ENCODE data around the gene FAM120B.
A peak's percentile ranks its signal among the peaks of the same experiment; 100 is the strongest.

Gene FAM120B

DNA sequence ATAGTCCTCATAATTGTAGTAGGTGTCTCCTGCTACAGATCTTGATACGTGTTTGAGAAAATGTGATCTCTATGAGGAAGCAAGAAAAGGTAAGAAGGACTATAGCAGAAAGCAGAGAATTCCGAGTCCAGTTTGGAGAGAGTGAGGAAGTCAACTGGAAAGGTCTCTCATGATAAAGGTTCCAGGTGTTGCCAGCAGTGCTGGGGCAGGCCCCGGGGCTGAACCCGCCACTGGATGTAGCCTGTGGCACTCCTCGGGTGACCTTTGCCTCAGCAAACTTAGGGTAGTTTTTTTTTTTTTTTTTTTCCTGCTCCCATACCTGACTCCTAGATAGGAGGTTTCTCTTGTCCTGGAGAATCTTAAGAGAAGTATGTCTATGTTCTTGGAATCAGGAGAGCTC, 62.8 kb downstream of the FAM120B start:
- Histone ChIP-seq H3K27me3 (no peaks in the 10 kb centered on the region), H3K4me2 (no peak overlapping the region), H3K9me3 (replicated peaks in 1 of 11) (no peaks in the 10 kb centered on the region), H3K4me1 (peaks cover 0 to 14% (median 7%) of the 10 kb centered on the region in 10 experiments; a peak in 16 of 20 replicates), H3K4me3 (no peak overlapping the region), H3K36me3 (peaks cover 34 to 83% (median 61%) of the 10 kb centered on the region in 11 experiments), H3K27ac (no peak overlapping the region), H3K9ac (no peak overlapping the region), H4K20me1 (peaks cover 0 to 21% (median 12%) of the 10 kb centered on the region in 11 experiments; a peak in 11 of 22 replicates)
- TF ChIP-seq Cebpa-rat (IDR thresholded peaks at IDR 0.05) = no peak

DNA sequence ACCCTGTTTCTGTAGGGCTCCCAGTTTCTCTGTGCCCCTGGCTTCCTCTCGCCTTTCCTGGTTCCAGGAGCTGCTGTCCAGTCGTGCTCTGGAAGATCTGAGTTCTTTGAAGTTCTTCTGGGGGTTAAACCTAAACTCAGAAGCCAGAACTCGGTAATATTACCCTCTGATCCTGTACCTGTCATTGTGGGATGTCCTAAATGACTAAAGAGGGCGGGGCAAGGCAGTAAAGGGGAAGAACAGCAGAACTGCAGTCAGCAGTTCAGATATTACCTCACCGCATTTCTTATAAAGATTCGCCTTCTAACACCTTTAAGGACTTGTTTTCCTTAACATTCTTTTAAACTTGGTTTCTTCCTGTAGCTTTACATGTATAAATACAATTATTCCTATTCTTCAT, 63.9 kb downstream of the FAM120B start:
- Histone ChIP-seq H3K9me3 (replicated peaks in 1 of 11) (no peaks in the 10 kb centered on the region), H3K4me1 (peaks cover under 1 to 15% (median 10%) of the 10 kb centered on the region in 10 experiments; a peak in 13 of 20 replicates), H3K36me3 (peaks cover 32 to 82% (median 51%) of the 10 kb centered on the region in 11 experiments), H4K20me1 (peaks cover 0 to 25% (median 8%) of the 10 kb centered on the region in 11 experiments; a peak in 9 of 22 replicates), H3K27ac (no peak overlapping the region), H3K4me2 (no peak overlapping the region), H3K27me3 (no peaks in the 10 kb centered on the region), H3K4me3 (no peak overlapping the region), H3K9ac (no peak overlapping the region)
- TF ChIP-seq Cebpa-rat (IDR thresholded peaks at IDR 0.05) = no peak

DNA sequence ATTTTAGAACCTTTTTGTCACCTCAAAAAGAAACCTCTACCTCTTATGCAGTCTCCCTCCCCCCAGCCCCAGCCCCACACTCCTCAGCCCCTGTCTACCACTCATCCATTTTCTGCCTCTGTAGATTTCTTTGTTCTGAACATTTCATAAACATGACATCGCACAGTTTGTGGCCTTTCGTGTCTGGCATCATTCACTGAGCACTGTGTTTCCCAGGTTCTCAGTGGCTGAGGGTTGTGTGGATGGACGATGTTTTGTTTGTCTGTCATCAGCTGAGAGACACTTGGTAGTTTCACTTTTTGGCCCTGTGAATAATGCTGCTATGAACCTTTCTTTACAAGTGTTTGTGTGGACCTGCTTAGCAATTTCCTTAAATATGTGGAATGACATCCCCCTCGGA, 64.5 kb downstream of the FAM120B start:
- Histone ChIP-seq H3K4me2 (no peak overlapping the region), H3K9me3 (replicated peaks in 1 of 11) (no peaks in the 10 kb centered on the region), H3K9ac (no peak overlapping the region), H4K20me1 (peaks cover 0 to 21% (median 6%) of the 10 kb centered on the region in 11 experiments; a peak in 9 of 22 replicates), H3K27me3 (no peaks in the 10 kb centered on the region), H3K4me3 (no peak overlapping the region), H3K36me3 (peaks cover 28 to 83% (median 47%) of the 10 kb centered on the region in 11 experiments), H3K4me1 (peaks cover 5 to 22% (median 16%) of the 10 kb centered on the region in 10 experiments; a peak in 16 of 20 replicates), H3K27ac (no peak overlapping the region)
- no peak for TF ChIP-seq Cebpa-rat (IDR thresholded peaks at IDR 0.05)

DNA sequence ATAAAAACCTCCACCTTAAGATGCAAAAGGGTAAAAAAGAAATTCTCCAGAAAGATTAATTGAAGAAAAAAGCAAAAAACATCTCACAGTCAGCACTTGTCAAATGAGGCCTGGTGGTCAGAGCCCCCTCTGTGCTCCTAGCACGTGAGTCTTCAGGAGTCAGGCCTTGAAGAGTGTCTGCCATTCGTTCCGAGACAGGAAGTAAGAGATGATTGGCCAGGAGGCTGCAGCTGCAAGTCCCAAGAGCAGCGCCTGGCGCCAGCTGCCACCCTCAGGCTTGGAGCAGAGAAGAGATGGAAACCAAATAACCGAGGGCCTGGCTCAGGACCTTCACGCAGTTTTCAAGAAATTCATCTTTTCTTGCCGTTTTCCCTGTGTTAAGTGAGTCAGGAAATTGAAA, 65.0 kb downstream of the FAM120B start:
- H4K20me1 ChIP-seq = peaks cover 0 to 15% (median under 1%) of the 10 kb centered on the region in 11 experiments; a peak in 6 of 22 replicates
- TF ChIP-seq Cebpa-rat (IDR thresholded peaks at IDR 0.05) = no peak

DNA sequence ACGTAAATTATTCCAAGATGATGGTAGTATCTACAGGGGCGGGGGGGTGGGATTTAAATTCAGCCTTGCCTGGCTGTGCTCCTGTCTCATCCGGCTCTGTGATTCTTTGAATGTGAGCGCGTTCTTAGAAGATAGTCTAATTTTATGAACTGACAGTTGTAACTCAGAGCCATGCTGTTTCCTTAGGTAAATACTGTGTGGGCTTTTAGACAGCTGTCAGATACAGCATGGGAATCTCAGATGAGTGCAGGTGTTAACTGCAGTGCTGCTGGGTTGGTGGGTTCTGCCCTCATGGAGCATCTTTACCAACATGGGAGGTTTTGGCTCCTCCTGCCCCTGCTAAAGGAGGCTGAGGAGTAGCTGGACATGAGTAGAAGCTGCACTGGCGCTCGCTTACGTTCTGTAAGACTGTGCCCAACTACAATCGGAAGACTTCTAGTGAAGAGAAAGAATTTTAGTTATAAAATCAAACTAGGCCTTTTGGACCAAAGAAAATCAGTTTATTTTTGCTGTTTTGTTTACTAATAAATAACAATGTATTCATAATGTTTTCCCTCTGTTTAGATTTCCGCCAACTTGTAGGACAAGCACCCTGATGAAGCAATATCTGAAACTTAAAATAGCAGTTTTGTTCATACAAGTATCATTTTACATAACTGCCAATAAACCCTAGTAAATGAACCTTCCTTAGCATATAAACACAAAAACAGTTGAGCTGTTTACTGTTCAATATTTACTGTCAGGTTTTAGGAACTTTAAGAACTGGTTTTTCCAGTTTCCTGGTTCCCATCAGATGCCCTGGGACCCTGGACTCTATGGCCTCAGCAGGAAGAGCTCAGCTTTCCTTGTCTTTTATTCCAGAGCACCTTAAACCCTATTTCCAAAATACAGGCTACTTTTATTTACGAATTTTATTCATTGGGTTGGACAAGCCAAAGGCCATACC, 66.1 kb downstream of the FAM120B start:
- Histone ChIP-seq H3K9me3 (replicated peaks in 1 of 11) (no peaks in the 10 kb centered on the region), H4K20me1 (peaks cover 0 to 12% (median 0%) of the 10 kb centered on the region in 11 experiments; a peak in 5 of 22 replicates), H3K9ac (no peak overlapping the region), H3K4me1 (peaks cover 15 to 33% (median 26%) of the 10 kb centered on the region in 10 experiments), H3K27ac (no peak overlapping the region), H3K27me3 (no peaks in the 10 kb centered on the region), H3K4me3 (no peak overlapping the region), H3K4me2 (no peak overlapping the region), H3K36me3 (peaks cover 13 to 68% (median 34%) of the 10 kb centered on the region in 11 experiments; a peak in 21 of 22 replicates)
- TF ChIP-seq Cebpa-rat (IDR thresholded peaks at IDR 0.05) = no peak

More for the DNA sequence above, 65.0 kb downstream of the FAM120B start:
- H3K4me1 ChIP-seq = peaks cover 9 to 27% (median 20%) of the 10 kb centered on the region in 10 experiments
- H3K4me3 ChIP-seq = no peak overlapping the region
- H3K9me3 ChIP-seq (replicated peaks in 1 of 11) = no peaks in the 10 kb centered on the region
- H3K4me2 ChIP-seq = no peak overlapping the region
- no peaks in the 10 kb centered on the region for H3K27me3 ChIP-seq
- peaks cover 23 to 78% (median 42%) of the 10 kb centered on the region in 11 experiments for H3K36me3 ChIP-seq
- no peak overlapping the region for H3K9ac ChIP-seq
- H3K27ac ChIP-seq = no peak overlapping the region

DNA sequence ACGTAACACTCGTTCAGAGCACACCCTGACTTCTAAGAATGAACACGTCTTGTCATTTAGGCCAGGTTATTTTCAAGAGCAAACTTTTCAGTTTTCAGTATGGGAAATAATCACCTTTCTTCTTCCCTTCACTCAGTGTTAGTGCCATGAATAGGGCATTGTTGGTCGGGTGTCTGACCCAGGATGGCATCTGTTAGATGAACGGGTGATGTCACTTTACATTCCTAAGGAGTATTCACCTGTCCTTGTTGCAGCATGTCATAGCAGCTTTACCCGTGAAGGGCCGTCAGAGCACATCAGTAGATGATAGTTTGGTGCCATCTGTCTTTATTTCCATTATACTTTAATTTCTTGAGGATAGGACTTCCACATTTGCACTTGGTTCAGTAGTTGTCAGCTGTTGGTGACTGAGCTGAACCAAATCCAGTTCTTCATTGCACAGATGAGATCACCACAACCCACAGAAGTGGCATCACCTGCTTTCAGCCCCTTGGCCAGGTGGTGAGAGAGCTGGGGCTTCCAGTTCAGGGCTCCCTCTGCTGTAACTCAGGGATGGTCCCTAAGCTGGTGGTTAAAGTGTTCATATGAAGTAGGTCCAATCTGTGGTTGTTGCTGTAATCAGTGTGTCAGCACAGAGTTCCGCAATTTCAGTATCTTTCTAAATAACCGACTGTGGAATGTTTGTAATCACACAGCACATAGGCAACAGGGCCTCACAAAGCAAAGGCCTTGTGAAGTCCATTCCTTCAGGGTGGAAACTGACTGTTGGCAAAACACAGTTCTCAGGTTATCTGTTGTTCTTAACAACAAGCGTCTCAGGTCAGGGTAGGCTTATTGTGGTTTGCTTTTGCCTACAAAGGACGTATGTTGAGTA, 68.2 kb downstream of the FAM120B start:
- no peaks in the 10 kb centered on the region for H3K27me3 ChIP-seq
- H4K20me1 ChIP-seq = peaks cover 0 to 12% (median 0%) of the 10 kb centered on the region in 11 experiments; a peak in 5 of 22 replicates
- peaks cover 8 to 46% (median 20%) of the 10 kb centered on the region in 11 experiments; a peak in 18 of 22 replicates for H3K36me3 ChIP-seq
- no peak overlapping the region for H3K9ac ChIP-seq
- H3K27ac ChIP-seq = no peak overlapping the region
- no peak; a peak in 1 of 22 replicates for TF ChIP-seq Cebpa-rat (IDR thresholded peaks at IDR 0.05)
- no peaks in the 10 kb centered on the region for H3K9me3 ChIP-seq (replicated peaks in 1 of 11)
- peaks cover 30 to 47% (median 39%) of the 10 kb centered on the region in 10 experiments for H3K4me1 ChIP-seq
- H3K4me3 ChIP-seq = no peak overlapping the region
- no peak overlapping the region for H3K4me2 ChIP-seq

DNA sequence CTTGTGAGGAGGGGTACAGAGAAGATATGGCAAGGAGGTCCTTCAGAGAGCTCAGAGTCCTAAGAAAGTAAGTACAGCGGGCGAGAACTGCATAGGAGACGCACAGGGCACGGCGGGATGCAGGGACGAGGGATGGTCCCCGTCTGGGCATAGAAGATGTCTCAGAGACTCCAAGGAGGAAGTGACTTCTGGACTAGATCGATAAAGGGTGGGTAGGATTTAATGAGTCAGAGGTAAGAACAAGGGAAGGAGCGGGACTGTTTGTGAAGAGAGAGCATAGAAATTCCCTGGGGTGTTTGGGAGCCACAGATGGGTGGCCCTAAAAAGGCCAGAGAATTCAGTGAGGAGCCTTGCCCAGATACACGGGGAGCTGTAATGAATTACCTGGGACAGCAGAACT, 69.1 kb downstream of the FAM120B start:
- H3K4me3 ChIP-seq = no peak overlapping the region
- peak overlapping the region in 7 of 11 experiments; percentile 7 to 33 (median 14); a peak in 5 of 22 replicates for H3K4me2 ChIP-seq
- peaks cover 4 to 38% (median 12%) of the 10 kb centered on the region in 11 experiments; a peak in 16 of 22 replicates for H3K36me3 ChIP-seq
- peak overlapping the region in 1 of 11 experiments; percentile 3; a peak in 2 of 22 replicates for H3K27ac ChIP-seq
- H3K4me1 ChIP-seq = peaks cover 30 to 54% (median 40%) of the 10 kb centered on the region in 10 experiments
- TF ChIP-seq Cebpa-rat (IDR thresholded peaks at IDR 0.05) = no peak
- H3K9ac ChIP-seq = no peak overlapping the region
- peaks cover 0 to 12% (median 0%) of the 10 kb centered on the region in 11 experiments; a peak in 5 of 22 replicates for H4K20me1 ChIP-seq
- no peaks in the 10 kb centered on the region for H3K27me3 ChIP-seq
- no peaks in the 10 kb centered on the region for H3K9me3 ChIP-seq (replicated peaks in 1 of 11)

DNA sequence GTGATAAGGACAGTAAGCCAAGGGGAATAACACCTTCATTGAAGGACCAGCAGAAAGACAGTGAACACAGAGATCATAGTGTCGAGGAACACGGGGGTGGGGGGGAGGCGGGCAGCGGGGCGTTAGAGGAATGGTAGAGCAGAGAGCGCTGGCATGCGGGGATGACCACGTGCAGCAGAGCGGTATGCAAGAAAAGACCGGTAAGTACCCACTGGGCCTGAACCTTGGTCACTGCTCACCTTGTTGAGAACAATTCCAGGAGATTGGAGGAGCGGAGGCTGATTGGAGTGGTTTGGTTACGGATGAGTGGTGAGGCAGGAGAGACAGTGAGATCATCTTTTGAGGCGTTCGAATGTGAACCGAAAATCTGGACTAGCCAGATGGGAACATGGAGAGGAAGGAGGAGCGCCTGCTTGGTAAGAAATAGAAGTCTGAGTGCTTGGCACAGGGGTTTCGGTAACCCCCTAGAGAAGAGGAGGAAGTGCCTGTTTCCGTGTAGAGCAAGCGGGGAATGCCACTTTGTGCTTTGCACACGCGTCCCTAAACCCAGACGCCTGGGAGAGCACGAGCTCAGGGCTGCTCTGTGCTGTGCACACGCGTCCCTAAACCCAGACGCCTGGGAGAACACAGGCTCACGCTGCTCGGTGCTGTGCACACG, 70.0 kb downstream of the FAM120B start:
- H3K36me3 ChIP-seq = peaks cover 2 to 29% (median 7%) of the 10 kb centered on the region in 11 experiments; a peak in 15 of 22 replicates

More for the DNA sequence above, 70.0 kb downstream of the FAM120B start:
- H4K20me1 ChIP-seq = peaks cover 0 to 12% (median 0%) of the 10 kb centered on the region in 11 experiments; a peak in 5 of 22 replicates
- H3K4me2 ChIP-seq = peak overlapping the region in 10 of 11 experiments; percentile 3 to 44 (median 28); a peak in 11 of 22 replicates
- H3K27me3 ChIP-seq = no peaks in the 10 kb centered on the region
- no peak overlapping the region for H3K4me3 ChIP-seq
- no peak overlapping the region for H3K27ac ChIP-seq
- TF ChIP-seq Cebpa-rat (IDR thresholded peaks at IDR 0.05) = no peak
- H3K9ac ChIP-seq = no peak overlapping the region
- no peaks in the 10 kb centered on the region for H3K9me3 ChIP-seq (replicated peaks in 1 of 11)
- peaks cover 30 to 63% (median 43%) of the 10 kb centered on the region in 10 experiments for H3K4me1 ChIP-seq
